ACHN (cell line): ENCODE results near the gene WHRN.
A peak's percentile ranks its signal among the peaks of the same experiment; 100 is the strongest.

Experiments
- DNase-seq: peaks from one replicate; pipeline ENCODE4 v3.0.0-alpha.2; 2015
- in situ Hi-C: cut with HindIII; loops from 2 replicates; pipeline ENCODE4 v1.10.0; 2017; ENCODE audit warnings: low sequenced_read_pairs, low pct_ligation_motif_present, low pct_unique_long_range_greater_than_20kb

WHRN gene

GRCh38 chr9:114518120-114518519 lies 12.8 kb upstream of the WHRN start:
- in situ Hi-C loops = no loop called here
- DNase-seq = no peak

- in situ Hi-C loops = no loop called here
- peak; percentile 19 for DNase-seq
Measured at GRCh38 chr9:114516913-114517312, 11.6 kb upstream of the WHRN start.

- in situ Hi-C loops = no loop called here
- no peak for DNase-seq
Measured at GRCh38 chr9:114515528-114515927, 10.3 kb upstream of the WHRN start.

- in situ Hi-C loops = no loop called here
- DNase-seq = no peak
Measured at GRCh38 chr9:114513959-114514267, 8.6 kb upstream of the WHRN start.

- in situ Hi-C loops = no loop called here
- no peak for DNase-seq
Measured at GRCh38 chr9:114513055-114513958, 8.0 kb upstream of the WHRN start.

GRCh38 chr9:114511978-114512874 lies 7.0 kb upstream of the WHRN start:
- no peak for DNase-seq
- in situ Hi-C loops = no loop called here

- in situ Hi-C loops = no loop called here
- peak; percentile 38 for DNase-seq
Measured at GRCh38 chr9:114507726-114508125, 2.5 kb upstream of the WHRN start.

GRCh38 chr9:114506082-114506390 lies 763 bp upstream of the WHRN start:
- in situ Hi-C loops = no loop called here
- no peak for DNase-seq

GRCh38 chr9:114504341-114505186 lies 709 bp downstream of the WHRN start:
- in situ Hi-C loops = no loop called here

GRCh38 chr9:114503522-114504340 lies 1.5 kb downstream of the WHRN start:
- in situ Hi-C loops = no loop called here
- DNase-seq = no peak

More at GRCh38 chr9:114504341-114505186, 709 bp downstream of the WHRN start:
- peak; percentile 67 for DNase-seq

GRCh38 chr9:114503009-114503408 lies 2.3 kb downstream of the WHRN start:
- DNase-seq = no peak
- in situ Hi-C loops = no loop called here

- peak; percentile 51 for DNase-seq
- in situ Hi-C loops = no loop called here
Measured at GRCh38 chr9:114501796-114502682, 3.2 kb downstream of the WHRN start.

- in situ Hi-C loops = no loop called here
- no peak for DNase-seq
Measured at GRCh38 chr9:114500697-114501292, 4.5 kb downstream of the WHRN start.

- in situ Hi-C loops = no loop called here
- DNase-seq = no peak
Measured at GRCh38 chr9:114499941-114500696, 5.2 kb downstream of the WHRN start.

GRCh38 chr9:114499528-114499927 lies 5.7 kb downstream of the WHRN start:
- in situ Hi-C loops = no loop called here
- no peak for DNase-seq

GRCh38 chr9:114497727-114498382 lies 7.4 kb downstream of the WHRN start:
- no peak for DNase-seq
- in situ Hi-C loops = no loop called here
